Activated CD8-positive, alpha-beta memory T cell treated with anti-CD3 and anti-CD28 coated beads, Interleukin-2, amount 50 U/mL, for 1 hour (primary cell): ENCODE data around the gene FJX1.
"Not testable (repeated sequence)": the region's sequence is repeated elsewhere in the genome, so short reads cannot be mapped to it uniquely, and the experiment has no call there.

Experiments
- DNase-seq: peaks from one replicate; pipeline ENCODE4 v3.0.0-alpha.2; 2020; ENCODE audit errors: extremely low read depth

The FJX1 gene

GRCh38 chr11:35668350-35668749 lies 50.1 kb downstream of the FJX1 start:
- not testable (repeated sequence) for DNase-seq
